A172 (cell line): ENCODE data around the gene KCNMA1. TPM values are rescaled to one million over a fixed set of nuclear protein-coding genes. Genes with fewer than 3 reads are reported as not detected.
"Not testable (repeated sequence)": the region's sequence is repeated elsewhere in the genome, so short reads cannot be mapped to it uniquely, and the experiment has no call there.

ENCODE experiments used
- DNase-seq: peaks from one replicate; pipeline ENCODE4 v3.0.0-alpha.2; 2015; ENCODE audit warnings: low spot score
- total RNA-seq: library from RNA; depleted of rRNA; stranded (reverse); fragments of >200 nt; shearing (Covaris generic); gene quantifications from 2 replicates; pipeline ENCODE4 v1.2.3, GENCODE V29; 2014; rRNA removed

KCNMA1 gene
- 38.5 and 50.7 TPM in 2 replicates for total RNA-seq

DNA sequence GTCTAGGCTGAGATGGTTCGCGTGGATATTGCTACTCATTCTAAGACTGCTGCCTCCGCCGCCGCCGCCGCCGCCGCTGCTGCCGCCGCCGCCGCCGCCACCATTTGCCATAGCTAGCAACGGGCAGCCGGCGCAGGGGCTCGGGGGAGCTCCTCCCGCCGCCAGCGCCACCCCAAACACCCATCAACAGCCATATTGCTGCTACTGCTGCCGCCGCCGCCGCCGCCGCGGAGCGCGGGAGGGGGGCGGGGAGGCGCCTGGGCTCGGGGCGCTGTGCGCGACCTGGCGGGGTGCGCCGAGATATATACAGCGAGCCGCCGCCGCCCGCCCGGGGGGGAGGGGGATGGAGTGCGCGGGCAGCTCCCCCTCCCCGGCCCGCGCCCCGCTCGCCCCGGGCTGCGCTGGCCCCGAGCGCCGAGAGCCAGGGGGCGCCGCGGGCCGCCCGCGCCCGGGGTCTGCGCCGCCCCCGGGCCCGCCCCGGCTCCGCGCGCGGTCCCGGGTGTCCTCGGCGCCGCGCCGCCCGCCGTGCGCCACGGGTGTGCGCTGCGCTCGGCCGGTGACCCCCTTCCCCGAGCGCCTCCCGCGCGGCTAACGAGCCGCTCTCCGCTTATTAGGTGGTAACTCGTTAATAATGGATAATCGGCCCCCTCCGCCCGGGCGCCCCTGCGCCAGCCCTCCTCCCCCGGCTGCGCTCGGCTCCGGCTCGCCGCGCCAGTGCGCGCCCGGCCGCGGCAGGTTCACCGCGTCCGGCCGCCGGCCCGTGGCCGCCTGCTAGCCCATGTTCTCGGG is at the start of gene KCNMA1:
KCNMA1 (minus strand) TSS at position 277 of the 789 bp plus-strand sequence.
- peak; percentile 61 for DNase-seq

DNA sequence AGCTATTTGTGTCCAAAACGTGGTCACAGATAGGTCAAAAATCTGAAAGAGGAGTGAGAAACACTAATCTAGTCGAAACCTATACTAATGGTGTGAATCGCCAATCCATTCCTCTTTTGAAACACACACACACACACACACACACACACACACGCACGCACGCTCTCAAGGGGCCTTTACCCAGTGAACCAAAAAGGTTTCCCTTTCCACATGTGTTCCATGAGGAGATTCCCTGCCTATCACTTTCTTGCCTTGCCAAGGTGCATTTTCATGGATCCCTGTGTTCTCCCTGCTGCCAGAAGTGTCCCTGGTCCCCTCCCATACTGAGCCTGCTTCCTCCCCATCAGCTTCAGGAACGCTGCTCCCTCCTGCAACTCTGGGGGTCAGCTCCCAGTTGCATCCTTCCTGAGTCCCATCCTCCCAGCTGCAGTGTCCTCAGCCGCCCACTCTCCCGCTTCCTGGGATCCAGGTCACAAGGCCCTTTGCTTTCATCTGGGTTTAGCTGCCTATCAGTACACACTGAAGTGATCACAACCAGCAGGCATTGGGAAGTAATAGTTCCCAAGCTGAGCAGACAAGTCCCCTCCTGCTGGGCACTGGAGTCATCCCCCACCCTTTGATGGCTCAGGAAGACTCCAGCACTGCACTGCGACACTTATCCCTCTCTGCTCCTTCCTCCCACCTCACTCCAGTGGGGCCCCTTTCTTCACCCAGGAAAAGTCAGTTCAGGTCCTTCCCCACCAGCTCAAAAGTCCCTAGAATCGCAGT is 49.2 kb upstream of the KCNMA1 start:
- no peak for DNase-seq

DNA sequence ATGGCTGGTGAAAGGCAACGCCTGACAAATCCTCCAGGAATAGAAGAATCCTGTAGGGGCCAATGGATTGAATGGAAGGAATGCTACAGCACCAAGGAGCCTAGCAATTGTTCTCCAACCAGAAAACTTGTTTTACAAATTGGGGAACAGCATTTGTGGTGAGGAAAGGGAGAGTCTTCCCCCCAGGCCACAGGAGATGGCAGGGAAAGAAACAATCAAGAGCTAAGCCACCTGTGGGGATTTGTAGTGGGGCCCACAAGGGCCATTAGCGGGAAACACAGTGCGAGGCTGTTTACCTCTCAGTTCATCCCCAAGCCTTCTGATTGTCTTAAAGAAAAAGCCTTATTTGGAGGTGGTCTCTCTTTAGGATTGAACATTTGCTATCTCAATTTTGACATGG is 48.5 kb upstream of the KCNMA1 start:
- no peak for DNase-seq

DNA sequence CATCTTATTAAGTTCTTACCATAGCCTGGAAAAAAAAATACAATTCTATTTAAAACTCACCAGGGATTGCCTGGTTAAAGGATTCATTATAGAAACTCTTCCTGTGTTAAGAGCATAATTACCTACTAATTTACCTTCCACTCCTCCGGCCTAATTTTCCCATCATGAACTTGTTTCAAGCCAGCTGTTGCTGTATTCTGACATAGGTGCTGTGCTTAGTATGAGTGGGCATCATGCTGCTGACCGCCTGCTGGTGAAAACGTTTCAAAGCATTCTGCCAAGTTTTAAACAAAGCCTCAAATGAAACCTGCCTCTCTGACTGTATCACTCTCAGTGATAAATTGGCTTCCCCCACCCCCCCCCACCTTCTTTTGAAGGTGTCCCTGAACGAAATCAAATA is 47.8 kb upstream of the KCNMA1 start:
- no peak for DNase-seq

DNA sequence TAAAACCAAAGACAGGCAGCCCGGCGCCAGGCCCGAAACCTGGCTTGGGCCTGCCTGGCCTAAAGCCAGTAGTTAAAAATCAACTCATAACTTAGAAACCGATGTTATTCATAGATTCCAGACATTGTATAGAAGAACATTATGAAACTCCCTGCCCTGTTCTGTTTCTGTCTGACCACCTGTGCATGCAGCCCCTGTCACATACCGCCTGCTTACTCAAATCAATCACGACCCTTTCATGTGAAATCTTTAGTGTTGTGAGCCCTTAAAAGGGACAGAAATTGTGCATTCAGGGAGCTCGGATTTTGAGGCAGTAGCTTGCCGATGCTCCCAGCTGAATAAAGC is 45.5 kb upstream of the KCNMA1 start:
- DNase-seq = not testable (repeated sequence)

DNA sequence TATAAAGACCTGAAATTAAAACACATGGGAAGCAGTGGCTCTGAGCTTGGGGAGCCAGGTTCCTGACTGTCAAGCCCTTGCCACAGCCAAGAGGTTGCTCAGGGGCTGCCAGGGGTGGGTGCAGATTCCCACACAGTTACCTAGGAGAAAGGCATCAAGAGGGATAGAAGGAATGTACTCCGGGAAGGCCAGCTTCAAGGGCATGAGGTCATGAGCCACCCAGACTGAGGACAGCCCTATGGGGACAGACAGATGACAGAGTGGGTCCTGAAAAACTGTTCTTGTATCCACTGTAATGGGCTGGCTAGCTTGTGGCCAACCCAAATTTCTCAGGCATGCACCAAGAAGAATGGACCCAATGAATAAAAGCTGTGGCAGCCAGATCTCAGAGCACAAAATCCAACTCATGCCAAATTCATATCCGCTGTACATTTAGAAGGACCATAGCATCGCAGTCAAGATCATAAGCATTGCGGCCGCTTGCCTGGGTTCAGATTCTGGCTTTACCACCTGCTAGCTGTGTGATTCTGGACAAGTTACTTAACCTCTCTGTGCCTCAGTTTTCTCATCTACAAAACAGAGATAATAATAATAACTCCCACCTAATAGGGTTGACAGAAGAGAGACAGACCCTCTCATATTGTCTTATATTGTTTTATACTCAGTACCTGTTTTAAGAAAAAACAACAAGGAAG is 44.9 kb upstream of the KCNMA1 start:
- no peak for DNase-seq

DNA sequence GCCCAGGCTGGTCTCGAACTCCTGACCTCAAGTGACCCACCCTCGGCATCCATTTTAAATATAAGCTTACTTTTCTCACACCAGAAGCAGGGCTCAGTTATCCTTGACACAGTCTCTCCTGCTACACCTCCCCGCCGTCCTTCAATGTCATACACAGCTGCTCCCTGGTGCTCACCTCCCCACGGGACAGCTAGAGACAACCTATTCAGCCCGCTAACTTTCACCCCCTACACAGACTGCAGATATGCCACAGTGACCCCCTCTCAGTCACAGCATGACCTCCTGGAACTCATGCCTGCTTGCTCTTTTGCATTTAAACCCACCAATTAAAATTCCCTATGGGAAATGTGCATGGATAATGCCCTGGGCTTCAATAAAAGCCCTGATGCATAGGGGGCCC is 44.2 kb upstream of the KCNMA1 start:
- no peak for DNase-seq

DNA sequence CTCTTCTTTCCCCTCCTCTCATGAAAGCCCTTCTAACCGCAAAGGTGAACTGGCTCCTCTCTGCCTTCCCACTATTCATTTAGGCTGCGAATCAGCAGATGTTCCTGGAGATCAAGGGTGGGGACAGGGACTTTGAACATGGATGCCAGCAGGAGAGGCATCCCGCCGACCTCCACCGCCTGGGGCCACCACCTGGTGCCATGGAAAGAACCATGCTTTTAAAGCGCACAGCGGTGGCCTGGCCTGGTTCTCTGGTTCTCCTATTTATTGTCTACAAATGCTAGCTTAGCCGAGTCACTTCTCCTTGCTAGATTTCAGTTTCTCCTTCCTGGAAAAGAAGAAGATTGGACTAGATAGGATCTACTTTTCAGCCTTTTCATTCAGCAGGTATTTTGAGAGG is 43.2 kb upstream of the KCNMA1 start:
- no peak for DNase-seq

DNA sequence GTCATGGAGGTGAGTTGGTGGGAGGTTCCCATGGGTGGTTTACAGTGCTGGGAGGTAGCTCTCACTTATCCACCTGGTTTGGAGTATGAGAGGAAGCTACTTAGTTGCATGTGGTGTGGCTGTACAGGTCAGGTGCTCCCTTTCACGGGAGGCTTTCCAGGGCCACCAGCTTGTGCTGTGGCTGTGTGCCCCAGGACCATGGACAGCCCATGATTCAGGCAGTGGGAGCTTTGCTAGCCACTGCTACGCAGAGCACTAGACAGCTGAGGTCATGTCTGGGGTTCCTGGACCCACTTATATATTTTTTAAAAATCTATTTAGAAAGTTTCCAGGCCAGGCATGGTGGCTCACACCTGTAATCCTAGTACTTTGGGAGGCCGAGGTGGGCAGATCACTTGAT is 42.5 kb upstream of the KCNMA1 start:
- DNase-seq = no peak

DNA sequence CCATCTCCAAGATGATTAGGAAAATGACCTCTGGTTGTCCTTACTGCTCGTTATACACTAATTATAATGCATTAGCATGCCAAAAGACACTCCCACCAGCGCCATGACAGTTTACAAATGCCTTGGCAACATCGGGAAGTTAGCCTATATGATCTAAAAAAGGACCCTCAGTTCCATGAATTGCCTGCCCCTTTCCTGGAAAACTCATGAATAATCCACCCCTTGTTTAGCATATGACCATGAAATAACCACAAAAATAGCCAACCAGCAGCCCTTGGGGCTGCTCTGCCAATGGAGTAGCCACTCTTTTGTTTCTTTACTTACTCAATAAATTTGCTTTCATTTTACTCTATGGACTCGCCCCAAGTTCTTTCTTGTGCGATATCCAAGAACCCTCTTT is 41.6 kb upstream of the KCNMA1 start:
- DNase-seq = no peak

DNA sequence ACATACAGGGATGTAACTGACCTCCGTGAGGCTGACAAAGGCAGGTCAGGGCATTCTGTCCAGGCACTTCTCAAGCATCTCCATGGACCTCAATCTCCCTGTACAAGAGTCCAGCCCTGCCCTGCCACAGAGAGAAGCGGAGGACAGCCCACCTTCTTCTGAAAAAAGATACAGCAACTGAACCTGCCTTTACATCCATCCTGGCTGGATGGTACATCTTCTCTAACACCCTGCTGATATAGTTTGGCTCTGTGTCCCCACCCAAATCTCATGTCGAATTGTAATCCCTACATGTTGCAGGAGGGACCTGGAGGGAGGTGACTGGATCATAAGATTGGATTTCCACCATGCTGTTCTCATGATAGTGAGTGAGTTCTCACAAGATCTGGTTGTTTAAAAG is 40.5 kb upstream of the KCNMA1 start:
- no peak for DNase-seq

DNA sequence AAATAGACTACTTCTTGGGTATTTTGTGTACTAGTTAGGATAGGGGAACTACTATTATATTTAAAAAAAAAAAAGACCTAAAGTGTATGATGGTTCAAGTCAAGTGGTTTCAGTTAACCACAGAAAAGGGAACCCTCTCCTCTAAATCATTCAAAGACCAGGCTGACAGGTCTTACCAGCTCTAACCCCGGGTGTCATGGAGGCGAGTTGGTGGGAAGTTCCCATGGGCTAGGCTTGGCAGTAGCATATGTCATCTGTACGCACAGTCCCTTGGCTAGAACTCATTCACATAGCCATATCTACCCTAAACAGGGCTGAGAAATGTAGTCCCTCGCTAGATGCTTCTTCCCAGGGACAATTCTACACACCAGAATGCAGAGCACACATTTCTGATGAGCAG is 37.7 kb upstream of the KCNMA1 start:
- no peak for DNase-seq

DNA sequence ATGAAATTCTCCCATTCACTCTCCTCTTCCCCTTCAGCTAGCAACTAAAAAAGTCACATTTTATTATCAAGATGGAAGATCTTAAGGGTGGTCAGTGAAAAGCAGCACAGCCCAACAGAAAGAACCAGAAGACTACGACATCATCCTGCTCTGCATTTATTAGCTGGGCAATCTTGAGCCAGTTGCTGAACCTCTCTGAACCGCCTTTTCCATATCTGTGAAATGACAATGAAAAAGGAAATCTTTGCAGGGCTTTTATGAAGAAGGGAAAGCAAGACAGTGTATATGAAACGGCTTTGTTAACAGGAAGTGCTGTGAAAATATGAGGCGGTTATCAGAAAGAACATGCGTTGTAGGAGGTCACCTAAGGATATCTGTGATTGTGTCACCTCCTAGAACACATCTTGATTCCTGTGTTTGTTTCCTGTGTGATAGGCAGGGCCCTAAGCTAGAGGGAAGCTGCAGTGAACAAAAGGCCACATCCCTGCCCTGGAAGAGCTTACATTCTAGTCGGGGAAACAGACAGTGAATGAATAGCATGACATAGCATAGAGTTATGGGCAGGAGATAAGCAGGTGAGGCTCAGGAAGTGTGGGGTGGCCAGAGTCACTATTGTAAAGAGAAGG is 36.0 kb upstream of the KCNMA1 start:
- no peak for DNase-seq

DNA sequence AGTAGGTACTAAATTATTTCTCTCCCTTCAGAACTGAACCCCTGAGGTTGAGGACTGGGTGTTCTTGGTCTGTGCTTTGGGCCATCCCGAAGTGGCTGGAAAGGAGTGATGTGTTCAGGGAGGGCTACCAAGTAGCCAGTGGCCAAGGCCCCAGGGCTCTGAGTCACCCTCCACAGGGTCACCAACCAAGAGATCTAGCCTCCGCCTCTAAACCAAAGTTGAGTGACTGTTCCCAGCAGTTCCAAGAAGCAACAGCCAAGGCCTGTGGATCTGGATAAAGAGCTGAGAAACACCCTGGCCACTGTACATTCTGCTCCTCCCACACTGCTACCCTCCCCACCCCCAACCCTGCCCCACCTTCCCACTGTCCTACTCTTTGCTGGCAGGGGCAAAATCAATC is 35.5 kb upstream of the KCNMA1 start:
- peak; percentile 56 for DNase-seq

DNA sequence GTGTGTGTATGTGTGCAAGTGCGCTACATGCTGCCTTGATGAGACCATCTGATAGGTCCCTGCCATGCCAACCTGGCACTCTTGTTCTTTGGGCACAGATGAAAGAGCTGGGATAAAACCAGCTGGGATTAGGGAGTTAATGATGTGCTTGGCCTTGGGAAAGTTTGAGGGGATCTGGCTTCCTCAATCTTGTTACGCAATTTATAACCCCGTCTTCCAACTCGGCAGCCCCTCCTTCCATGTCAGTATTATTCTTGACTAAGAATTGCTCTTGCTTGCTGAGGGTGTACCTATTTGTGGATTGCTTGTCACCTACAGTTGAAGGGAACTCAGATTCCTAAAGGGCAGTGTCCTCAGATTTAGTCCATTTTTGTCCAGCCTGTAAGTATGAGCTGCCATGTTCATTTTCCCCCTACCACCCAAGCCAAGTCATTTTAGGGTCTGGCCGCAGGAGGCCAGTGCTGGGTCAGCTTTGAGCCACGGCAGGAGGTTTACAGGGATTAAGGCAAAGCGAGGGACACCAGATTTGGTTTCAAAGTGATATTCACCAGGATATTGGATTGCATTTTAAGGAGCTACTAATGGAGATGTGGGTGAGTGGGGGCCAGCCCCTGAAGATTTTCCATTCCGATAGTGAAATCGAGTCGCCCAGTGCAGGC is 34.1 kb upstream of the KCNMA1 start:
- no peak for DNase-seq

DNA sequence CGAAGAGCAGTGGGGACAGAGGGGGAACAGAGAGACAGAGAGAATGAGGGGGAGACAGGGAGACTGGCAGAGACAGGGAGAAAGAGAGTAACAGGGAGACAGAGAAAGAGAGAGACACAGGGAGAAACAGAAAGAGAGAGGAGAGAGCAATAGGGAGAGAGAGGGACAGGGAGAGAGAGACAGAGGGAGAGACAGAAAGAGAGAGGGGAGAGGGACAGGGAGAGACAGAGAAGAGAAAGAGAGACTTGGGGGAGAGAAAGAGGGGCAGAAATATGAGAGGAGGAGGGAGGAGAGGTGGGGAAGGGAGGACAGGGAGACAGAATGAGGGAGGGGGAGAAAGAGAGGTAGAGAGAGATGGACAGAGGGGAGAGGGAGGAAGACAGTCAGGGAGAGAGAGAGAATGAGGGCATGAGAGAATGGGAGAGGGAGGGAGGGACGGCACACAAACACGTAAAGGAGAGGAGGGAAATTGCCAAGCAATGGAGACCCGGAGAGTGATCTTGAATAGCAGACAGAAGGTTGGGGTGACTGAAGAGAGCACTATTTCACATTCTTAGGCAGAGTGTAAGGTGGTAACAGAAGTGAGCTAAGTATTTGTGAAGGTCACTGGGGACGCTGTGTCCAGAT is 33.3 kb upstream of the KCNMA1 start:
- no peak for DNase-seq

DNA sequence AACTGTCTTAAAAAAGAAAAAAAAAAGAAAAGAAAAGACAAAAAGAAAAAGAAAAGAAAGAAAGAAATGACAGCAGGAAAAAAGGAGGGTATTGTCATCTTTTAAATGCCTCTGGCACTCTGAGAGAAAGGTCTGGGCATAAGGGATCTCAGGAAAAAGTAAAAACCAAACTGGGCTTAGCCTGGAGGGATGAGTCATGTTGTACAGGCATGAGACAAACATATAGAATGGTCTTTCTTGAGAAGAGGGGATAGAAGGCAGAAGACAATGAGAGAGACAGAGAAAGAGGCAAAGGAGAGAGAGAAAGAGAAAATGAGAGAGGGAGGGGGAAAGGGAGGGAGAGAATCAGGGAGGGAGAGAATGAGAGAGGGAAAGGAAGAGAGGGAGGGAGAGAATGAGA is 32.3 kb upstream of the KCNMA1 start:
- DNase-seq = no peak

DNA sequence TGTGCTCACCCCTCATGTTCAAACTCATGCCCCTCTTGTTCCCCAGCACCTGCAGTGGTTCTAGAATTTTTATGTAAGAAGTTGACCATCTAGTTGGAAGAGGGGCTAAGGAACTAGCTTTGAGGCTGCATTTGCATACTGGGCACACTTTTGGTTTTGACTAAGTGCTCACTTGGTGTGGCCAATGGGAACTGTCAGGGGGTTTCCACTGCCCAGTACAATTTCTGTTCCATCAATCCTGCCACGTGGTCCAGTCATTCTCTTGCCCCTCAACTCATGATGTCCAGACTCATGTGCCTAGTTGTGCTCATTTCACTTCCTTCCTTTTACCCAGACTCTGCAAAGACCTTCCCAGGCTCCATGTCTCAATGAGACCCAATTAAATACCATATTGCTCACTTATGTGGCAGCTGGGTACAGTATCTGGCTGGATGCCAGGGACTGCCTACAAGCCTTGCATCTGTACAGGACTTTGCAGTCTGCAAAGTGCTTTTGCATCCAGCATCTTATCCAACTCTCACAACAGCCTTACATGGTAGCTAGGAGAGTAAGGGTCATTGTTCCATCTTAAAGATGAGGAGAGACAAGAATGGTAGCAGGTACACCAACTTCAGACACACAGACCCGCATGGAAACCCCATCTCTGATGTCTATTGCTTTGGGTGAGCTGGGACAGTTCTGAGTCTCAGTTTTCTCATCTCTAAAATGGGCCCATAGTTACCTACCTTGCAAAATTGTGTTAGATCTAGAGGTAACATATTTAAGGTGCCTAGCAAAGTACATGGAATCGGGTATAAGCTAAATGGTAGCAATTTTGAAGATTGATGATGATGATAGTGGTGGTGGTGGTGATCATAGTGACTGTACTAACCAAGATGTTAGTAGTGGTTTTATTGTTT is 30.1 kb upstream of the KCNMA1 start:
- DNase-seq = no peak

DNA sequence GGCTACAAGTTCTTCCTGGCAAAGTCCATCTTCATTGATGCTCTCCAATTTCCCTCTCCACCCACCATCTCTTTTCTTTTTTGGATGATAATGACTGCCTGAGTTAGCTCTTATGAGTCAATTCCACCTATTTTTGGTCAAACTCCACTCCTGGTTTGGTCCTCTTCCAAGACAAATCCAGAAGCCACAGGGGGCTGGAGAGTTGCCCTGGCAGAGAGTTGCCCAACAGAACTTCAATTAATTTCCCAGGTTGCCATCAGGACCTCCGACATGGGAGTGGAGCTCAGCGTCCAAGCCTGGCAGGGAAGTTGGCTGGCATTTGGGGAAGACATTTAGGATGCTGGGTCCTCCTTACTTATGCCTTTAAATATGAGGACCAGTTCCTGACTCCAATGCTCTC is 29.2 kb upstream of the KCNMA1 start:
- peak; percentile 49 for DNase-seq

DNA sequence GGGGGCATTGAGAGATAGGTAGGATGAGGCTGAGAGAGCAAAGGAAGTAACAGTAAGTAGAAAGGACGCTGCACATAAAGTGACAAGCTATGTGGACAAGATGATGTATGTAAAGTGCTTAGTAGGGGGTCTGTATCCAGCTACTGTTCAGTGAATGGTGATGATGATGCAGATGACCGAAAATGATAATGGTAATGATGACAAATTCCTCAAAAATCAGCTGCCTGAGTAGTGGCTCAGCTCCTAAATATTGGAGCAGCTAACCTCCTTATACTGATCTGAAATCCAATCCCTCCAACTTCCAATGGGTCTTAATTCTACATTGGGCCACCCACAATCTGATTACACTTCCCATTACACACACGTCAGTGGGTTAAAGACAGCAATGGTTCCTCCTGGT is 27.1 kb upstream of the KCNMA1 start:
- no peak for DNase-seq
